GM12878 (cell line): ENCODE data around the gene MFAP2. TPM values are rescaled to one million over a fixed set of nuclear protein-coding genes. Genes with fewer than 3 reads are reported as not detected.

Experiments
- ATAC-seq: fragments of 200-7000 bp; cut with Tn5 transposase; 3 replicates; pipeline ENCODE4 v1.9.1; 2020; ENCODE audit warnings: mild to moderate bottlenecking, moderate library complexity
- BruUV-seq: library from RNA; stranded (reverse); fragments of 400-500 nt; replicated peaks from 2 replicates; lab custom pipeline; 2021; lab: Mats Ljungman, UMichigan
- CTCF ChIA-PET: fragments of 300-600 bp; sonication (Branson Sonifier 250); formaldehyde crosslinking; extraction: SDS; loops from one replicate; lab custom pipeline; 2021; ENCODE audit warnings: inconsistent platforms; lab: Yijun Ruan, JAX
- POLR2A ChIA-PET: fragments of 350-600 bp; formaldehyde crosslinking; extraction: SDS; loops from one replicate; lab custom pipeline; 2021; ENCODE audit warnings: inconsistent platforms; lab: Charles Lee
- RAD21 ChIA-PET: fragments of 300-600 bp; sonication (Branson Sonifier 250); formaldehyde crosslinking; loops from one replicate; lab custom pipeline; 2023; ENCODE audit warnings: antibody characterized with exemption; ENCODE audit not compliant: unreplicated experiment; lab: Charles Lee
- SMC1A ChIA-PET: fragments of 300-600 bp; sonication (Branson Sonifier 250); formaldehyde crosslinking; loops from one replicate; lab custom pipeline; 2023; ENCODE audit not compliant: unreplicated experiment, uncharacterized antibody; lab: Charles Lee
- DNase-seq: peaks from one replicate; pipeline ENCODE4 v3.0.0-alpha.2; 2011; ENCODE audit warnings: low read depth, low spot score
- FAIRE-seq: peaks from 3 replicates; lab custom pipeline; 2011; peaks lifted over from hg19 to GRCh38; lab: Jason Lieb, UNC
- H2AFZ ChIP-seq: 2 replicates; pipeline ENCODE4 v1.6.0; 2011; ENCODE audit warnings: low read depth, low read length, control low read depth; ENCODE audit not compliant: control insufficient read depth
- H3K27ac ChIP-seq: 2 replicates; pipeline ENCODE4 v1.5.1; 2011; ENCODE audit warnings: control low read depth; ENCODE audit not compliant: control insufficient read depth, insufficient read depth
- H3K27me3 ChIP-seq, 2 experiments: replicated peaks in 1 of 2; 2 replicates each; pipeline versions ENCODE4 v1.6.0 to v1.6.1; 2011; ENCODE audit warnings: low read length in 1 of 2; ENCODE audit not compliant: control insufficient read depth in 2 of 2, insufficient read depth in 2 of 2
- H3K36me3 ChIP-seq, 2 experiments: 2 replicates each; pipeline ENCODE4 v1.5.1; 2011; ENCODE audit warnings: low read length in 1 of 2; ENCODE audit not compliant: control insufficient read depth in 2 of 2, insufficient read depth in 2 of 2
- H3K4me1 ChIP-seq: 2 replicates; pipeline ENCODE4 v1.6.1; 2011; ENCODE audit warnings: mild to moderate bottlenecking, low read length, moderate library complexity, mixed read lengths; ENCODE audit not compliant: control insufficient read depth, insufficient read depth
- H3K4me2 ChIP-seq: 2 replicates; pipeline ENCODE4 v1.6.0; 2011; ENCODE audit warnings: control low read depth; ENCODE audit not compliant: control insufficient read depth, insufficient read depth
- H3K4me3 ChIP-seq: fragments of 200-600 bp; sonication (generic); 2 replicates; pipeline ENCODE4 v1.5.1; 2016
- H3K79me2 ChIP-seq: 2 replicates; pipeline ENCODE4 v1.6.0; 2011; ENCODE audit warnings: low read length; ENCODE audit not compliant: control insufficient read depth, insufficient read depth
- H3K9ac ChIP-seq: 2 replicates; pipeline ENCODE4 v1.8.0; 2011; ENCODE audit warnings: low read length, control low read depth, mixed read lengths; ENCODE audit not compliant: control insufficient read depth, insufficient read depth
- H3K9me3 ChIP-seq: replicated peaks from 3 replicates; pipeline ENCODE4 v1.5.1; 2011; ENCODE audit warnings: mild to moderate bottlenecking, low read length; ENCODE audit not compliant: control insufficient read depth, insufficient read depth
- H4K20me1 ChIP-seq: 2 replicates; pipeline ENCODE4 v1.6.0; 2011; ENCODE audit not compliant: control insufficient read depth, insufficient read depth
- CEBPB ChIP-seq, 2 experiments: fragments of 150-350 bp in 1 of 2; IDR thresholded peaks; 2 replicates each; pipeline ENCODE4 v1.6.1; 2012 to 2014; ENCODE audit warnings: low read depth in 2 of 2, low read length in 2 of 2, borderline replicate concordance in 1 of 2, inconsistent platforms in 1 of 2
- CREB1 ChIP-seq: IDR thresholded peaks from 2 replicates; pipeline ENCODE4 v1.6.1; 2012; ENCODE audit warnings: low read depth, mild to moderate bottlenecking, inconsistent platforms
- CUX1 ChIP-seq: IDR thresholded peaks from 2 replicates; pipeline ENCODE4 v1.6.1; 2012; ENCODE audit warnings: improper control_type of control experiment, low read depth, low read length; ENCODE audit not compliant: insufficient replicate concordance
- ELK1 ChIP-seq: IDR thresholded peaks from 2 replicates; pipeline ENCODE4 v1.6.1; 2012; ENCODE audit warnings: low read depth, low read length, improper control_type of control experiment
- FOXM1 ChIP-seq: IDR thresholded peaks from 2 replicates; pipeline ENCODE4 v1.6.1; 2012; ENCODE audit warnings: low read depth, mild to moderate bottlenecking, inconsistent platforms, low read length, moderate library complexity
- IKZF1 ChIP-seq: fragments of 450-650 bp; conservative IDR thresholded peaks from 2 replicates; pipeline ENCODE4 v1.6.1; 2017; ENCODE audit warnings: antibody characterized with exemption, mild to moderate bottlenecking
- NRF1 ChIP-seq: conservative IDR thresholded peaks from 2 replicates; pipeline ENCODE4 v1.6.1; 2011; ENCODE audit warnings: mild to moderate bottlenecking, low read depth, low read length, improper control_type of control experiment
- RAD21 ChIP-seq: IDR thresholded peaks from 2 replicates; pipeline ENCODE4 v1.6.1; 2011; ENCODE audit warnings: mild to moderate bottlenecking, low read depth, low read length, moderate library complexity; ENCODE audit not compliant: insufficient read depth
- SKIL ChIP-seq: fragments of 450-650 bp; IDR thresholded peaks from 2 replicates; pipeline ENCODE4 v1.6.1; 2017; ENCODE audit warnings: mild to moderate bottlenecking, low read depth, inconsistent platforms; ENCODE audit not compliant: poor library complexity, severe bottlenecking
- SMARCA5 ChIP-seq: fragments of 450-650 bp; IDR thresholded peaks from 2 replicates; pipeline ENCODE4 v1.6.1; 2017; ENCODE audit warnings: mild to moderate bottlenecking
- SUPT20H ChIP-seq: IDR thresholded peaks from 2 replicates; pipeline ENCODE4 v1.6.1; 2011; ENCODE audit warnings: low read depth, mild to moderate bottlenecking, low read length, moderate library complexity, borderline replicate concordance; ENCODE audit not compliant: control insufficient read depth
- TCF12 ChIP-seq: IDR thresholded peaks from 2 replicates; pipeline ENCODE4 v1.6.1; 2011; ENCODE audit warnings: low read depth, mild to moderate bottlenecking, low read length
- USF2 ChIP-seq: IDR thresholded peaks from 2 replicates; pipeline ENCODE4 v1.6.1; 2011; ENCODE audit warnings: low read depth, low read length, improper control_type of control experiment, borderline replicate concordance
- ZNF24 ChIP-seq: fragments of 450-650 bp; IDR thresholded peaks from 2 replicates; pipeline ENCODE4 v1.6.1; 2017; ENCODE audit warnings: antibody characterized with exemption, mild to moderate bottlenecking
- ZZZ3 ChIP-seq: IDR thresholded peaks from 2 replicates; pipeline ENCODE4 v1.6.1; 2011; ENCODE audit warnings: low read depth; ENCODE audit not compliant: control insufficient read depth, insufficient read length
- WGBS: methylation state at CpG from one replicate; pipeline ENCODE4 v1.1.6; 2016; ENCODE audit warnings: low lambda C conversion rate; ENCODE audit not compliant: insufficient replicate concordance, insufficient coverage; ENCODE audit errors: missing lambda C conversion rate; 5-methylcytosine and 5-hydroxymethylcytosine counted together
- in situ Hi-C: fragments of 300-500 bp; cut with MboI; formaldehyde crosslinking; loops from 9 replicates; pipeline ENCODE4 v1.14.3; 2018; ENCODE audit warnings: mixed read lengths
- intact Hi-C: fragments of 100-400 bp; cut with micrococcal nuclease; formaldehyde crosslinking; loops from one replicate; pipeline ENCODE4 v1.14.2; 2022; ENCODE audit not compliant: unreplicated experiment
- polyA plus RNA-seq, 11 experiments: library from polyadenylated mRNA; depleted of rRNA in 4 of 11; unstranded in 6 of 11; stranded (reverse) in 5 of 11; fragments of >200 nt; fragmentation: Nextera tagmentation in 4 of 11; fragmentation: Illumina TruSeq in 1 of 11; extraction: Ambion mirVana in 4 of 11; extraction: Trizol in 1 of 11; gene quantifications; 1 replicate in 1 of 11; 2 replicates in 10 of 11; pipeline versions ENCODE4 v1.2.1 to v1.2.3, GENCODE V29; 2011 to 2016; ENCODE audit warnings: inconsistent platforms in 2 of 11, missing spikeins in 2 of 11, low read depth in 1 of 11
- total RNA-seq, 4 experiments: library from RNA; depleted of rRNA in 3 of 4; stranded (reverse); fragments of >200 nt in 3 of 4; fragmentation: Illumina TruSeq in 1 of 4; extraction: Trizol in 1 of 4; gene quantifications; 2 replicates each; pipeline versions ENCODE4 v1.2.1 to v1.2.3, GENCODE V29; 2013 to 2021

MFAP2 gene
- total and polyA plus RNA-seq, 10 of the 15 experiments (the other 5 are each of a cell fraction or from before 2014, with no cell fraction given), result 0.16 TPM; not detected in 9

- RAD21 ChIA-PET, result no interaction called here
- Histone ChIP-seq H4K20me1 (no peaks in the 10 kb centered on the region), H2AFZ (no peak overlapping the region), H3K4me3 (no peak overlapping the region), H3K9ac (no peak overlapping the region), H3K27me3 (no peaks in the 10 kb centered on the region), H3K27ac (no peak overlapping the region), H3K9me3 (no peaks in the 10 kb centered on the region), H3K4me2 (no peak overlapping the region), H3K4me1 (no peaks in the 10 kb centered on the region), H3K36me3 (no peaks in the 10 kb centered on the region), H3K79me2 (no peaks in the 10 kb centered on the region)
- DNase-seq, result no peak
- FAIRE-seq, result no peak
- ATAC-seq, result no peak
- 45% methylated on average over 13 of the region's 18 CpGs for WGBS
- in situ Hi-C loops, result no loop called here
- SMC1A ChIA-PET, result no interaction called here
- POLR2A ChIA-PET, result no interaction called here
- CTCF ChIA-PET, result interaction anchor here (1.6 kb wide), 1 partner anchor 92 kb away, joined by 8 read pairs; no protein-coding TSS in a partner anchor
- intact Hi-C loops, result loop anchor here (10.0 kb wide), 1 partner anchor 510 kb away; the partner anchor contains the start of gene NECAP2
- no TSS peak for BruUV-seq
- no peak for TF ChIP-seq ZNF24
- TF ChIP-seq NRF1, result no peak
- no peak for TF ChIP-seq CREB1
- no peak for TF ChIP-seq ELK1
- no peak for TF ChIP-seq ZZZ3
- TF ChIP-seq FOXM1, result no peak
- no peak for TF ChIP-seq RAD21
- no peak for TF ChIP-seq SMARCA5
- no peak for TF ChIP-seq CUX1
- no peak for TF ChIP-seq CEBPB (IDR thresholded peaks at IDR 0.05; ENCODE audit: borderline replicate concordance in 1 of 2, low read depth in 2 of 2, low read length in 2 of 2)
- TF ChIP-seq TCF12, result no peak
- TF ChIP-seq IKZF1, result no peak
- TF ChIP-seq USF2, result no peak
- no peak for TF ChIP-seq SUPT20H
- no peak for TF ChIP-seq SKIL
Measured at GRCh38 chr1:16954579-16954978, 25.8 kb downstream of the MFAP2 start.
